HG03039 (cell line): Measurements from ENCODE around the gene HERPUD1.

ENCODE experiments used
- ATAC-seq: cut with Tn5 transposase; IDR thresholded peaks from one replicate; pipeline ENCODE4 v1.9.1; 2021; ENCODE audit warnings: mild to moderate bottlenecking, moderate library complexity; ENCODE audit not compliant: unreplicated experiment

The HERPUD1 gene

DNA sequence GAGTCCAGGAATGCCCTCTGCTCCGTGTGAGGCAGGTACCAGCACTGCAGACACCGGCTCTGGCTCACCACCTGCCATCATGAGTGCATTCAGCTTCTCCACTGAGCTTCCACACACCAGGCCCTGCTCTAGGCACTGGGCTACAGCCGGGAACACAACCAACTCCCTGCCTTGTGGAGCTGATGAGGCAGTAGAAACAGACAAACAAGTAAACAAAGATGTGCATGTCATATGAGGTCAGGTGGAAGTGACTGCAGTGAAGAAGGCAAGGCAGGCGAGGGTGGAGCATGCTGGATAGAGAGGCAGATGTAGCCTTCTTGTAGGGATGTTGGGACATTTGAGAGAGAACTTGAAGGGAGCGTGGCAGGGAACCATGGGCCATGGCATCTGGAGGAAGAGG, 62.4 kb downstream of the HERPUD1 start:
- no peak for ATAC-seq
